SW 1271 (cell line): ENCODE results near the gene EIF4E1B.

ENCODE experiments used
- DNase-seq, 2 experiments: peaks; one replicate each; lab custom pipeline; 2025; lab: John Stamatoyannopoulos, UW

The EIF4E1B gene

DNA sequence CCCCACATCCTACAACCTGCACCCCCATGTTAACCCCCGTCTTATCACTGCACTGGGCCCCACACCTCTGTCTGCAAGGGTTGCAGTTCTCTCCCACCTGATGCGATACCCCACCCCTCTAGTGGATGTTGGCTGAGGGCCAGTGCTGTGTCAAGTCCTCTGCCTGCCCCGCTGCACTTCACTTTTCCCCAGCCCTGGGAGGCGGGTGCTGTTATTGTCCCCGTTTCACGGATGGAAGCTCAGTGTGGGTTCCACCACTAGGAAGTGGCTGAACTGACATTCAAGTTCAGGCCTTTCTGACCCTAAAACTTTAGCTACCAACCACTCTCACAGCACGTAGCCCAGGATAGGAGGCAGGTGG is 3.6 kb upstream of the EIF4E1B start:
- no peak for DNase-seq

DNA sequence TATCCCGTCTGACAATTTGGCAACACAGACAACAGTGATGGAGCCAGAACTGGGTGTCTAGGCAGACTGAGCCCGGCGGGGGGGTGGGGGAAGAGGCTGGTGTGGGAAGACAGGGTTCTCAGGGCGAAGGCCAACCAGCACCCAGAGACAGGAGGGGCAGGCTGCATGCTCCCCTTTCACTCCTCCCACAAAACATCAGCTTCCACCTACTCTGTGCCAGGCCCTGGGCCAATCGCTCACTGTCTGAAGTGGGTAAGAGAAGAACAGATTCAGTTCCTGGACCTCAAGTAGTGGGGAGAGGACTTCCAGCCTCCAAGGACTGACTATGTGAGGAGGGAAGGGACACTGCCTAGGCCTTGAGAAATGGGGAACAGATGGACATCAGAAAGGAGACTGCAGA is 2.9 kb upstream of the EIF4E1B start:
- no peak for DNase-seq

DNA sequence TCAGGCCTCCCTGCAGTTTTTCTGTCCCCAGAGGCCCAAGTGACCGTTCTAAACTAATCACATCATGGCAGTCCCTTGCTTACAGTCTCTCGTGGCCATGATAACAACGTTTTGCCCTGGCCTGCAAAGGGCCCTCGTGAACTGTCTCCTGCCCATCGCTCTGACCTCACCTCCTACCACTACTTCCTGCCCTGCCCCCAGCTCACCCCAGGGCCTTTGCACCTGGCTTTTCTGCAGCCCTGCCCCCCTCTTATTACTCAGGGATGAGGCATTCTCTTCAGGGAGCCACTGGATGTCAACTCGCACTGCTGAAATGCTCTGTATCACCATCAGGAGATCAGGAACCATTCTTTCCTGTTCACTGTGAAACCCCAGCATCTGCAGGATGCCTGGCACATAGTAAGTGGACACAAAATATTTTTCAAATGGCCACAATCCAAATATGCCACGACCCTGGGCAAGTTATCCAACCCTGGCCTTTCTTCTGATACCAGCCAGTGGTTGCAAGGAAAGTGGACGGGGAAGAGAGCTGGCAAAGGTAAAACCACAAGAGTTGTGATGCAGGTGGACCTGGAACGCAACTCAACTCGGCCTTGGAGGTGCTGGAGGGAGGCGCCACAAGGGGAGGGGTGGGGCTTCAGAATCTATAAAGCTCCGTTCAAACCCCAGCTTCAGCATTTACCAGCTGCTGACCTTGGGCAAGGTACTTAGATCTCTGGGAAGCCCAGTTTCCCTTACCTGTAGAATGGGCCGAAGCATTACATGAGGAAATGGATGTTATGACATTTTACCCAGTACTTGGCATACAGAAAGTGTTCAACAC is 1.9 kb upstream of the EIF4E1B start:
- DNase-seq = peak in 1 of 2 experiments; percentile 15

DNA sequence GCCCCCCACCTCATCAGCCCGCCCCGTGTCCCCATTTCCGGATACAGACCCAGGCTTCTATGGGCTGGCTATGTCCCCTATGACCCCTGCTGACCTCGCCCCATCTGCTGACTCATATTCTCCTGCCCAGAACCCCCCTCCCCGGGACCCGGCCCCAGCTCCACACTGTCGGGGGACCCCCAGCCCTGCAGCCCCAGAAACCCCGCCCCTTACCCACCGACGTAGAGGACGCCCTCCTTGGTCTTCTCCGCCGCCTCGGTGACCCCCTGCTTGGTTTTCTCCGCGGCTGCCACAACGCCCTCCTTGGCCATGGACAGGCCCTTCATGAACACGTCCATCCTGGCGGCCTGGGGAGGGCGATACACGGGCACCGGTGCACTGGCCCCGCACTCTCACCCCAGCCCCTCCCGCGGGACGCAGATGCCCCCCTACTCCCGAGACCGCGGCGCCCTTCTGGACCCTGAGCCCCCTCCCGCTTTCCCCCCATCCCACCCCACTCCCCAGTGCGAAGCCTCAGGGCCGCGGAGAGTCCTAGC is 1.1 kb upstream of the EIF4E1B start:
- no peak for DNase-seq

DNA sequence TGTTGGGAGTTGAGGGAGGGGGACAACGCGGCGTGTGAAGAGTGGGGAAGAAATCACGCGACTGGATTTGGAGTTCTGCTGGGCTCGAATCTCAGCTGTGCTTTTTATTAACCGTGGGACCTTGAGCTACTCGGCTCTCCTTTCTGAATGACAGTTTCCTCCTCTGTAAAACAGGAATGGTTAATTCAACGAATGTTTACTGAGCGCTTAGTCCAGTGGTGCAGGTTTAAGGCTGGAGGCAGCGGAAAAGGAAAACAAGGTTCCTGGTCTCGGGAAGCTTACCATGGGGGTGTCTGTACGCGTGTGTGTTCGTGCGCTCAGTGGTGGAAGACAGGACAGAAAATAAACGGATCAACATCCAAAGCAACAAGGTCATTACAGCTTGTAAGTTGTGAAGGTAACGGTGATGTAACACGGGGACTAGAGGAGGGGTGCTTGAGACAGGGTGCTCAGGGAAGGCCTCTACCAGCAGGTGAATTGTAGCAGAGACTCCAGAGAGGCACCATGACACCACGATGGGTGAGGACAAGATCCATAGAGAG is 277 bp downstream of the EIF4E1B start:
- DNase-seq = no peak

DNA sequence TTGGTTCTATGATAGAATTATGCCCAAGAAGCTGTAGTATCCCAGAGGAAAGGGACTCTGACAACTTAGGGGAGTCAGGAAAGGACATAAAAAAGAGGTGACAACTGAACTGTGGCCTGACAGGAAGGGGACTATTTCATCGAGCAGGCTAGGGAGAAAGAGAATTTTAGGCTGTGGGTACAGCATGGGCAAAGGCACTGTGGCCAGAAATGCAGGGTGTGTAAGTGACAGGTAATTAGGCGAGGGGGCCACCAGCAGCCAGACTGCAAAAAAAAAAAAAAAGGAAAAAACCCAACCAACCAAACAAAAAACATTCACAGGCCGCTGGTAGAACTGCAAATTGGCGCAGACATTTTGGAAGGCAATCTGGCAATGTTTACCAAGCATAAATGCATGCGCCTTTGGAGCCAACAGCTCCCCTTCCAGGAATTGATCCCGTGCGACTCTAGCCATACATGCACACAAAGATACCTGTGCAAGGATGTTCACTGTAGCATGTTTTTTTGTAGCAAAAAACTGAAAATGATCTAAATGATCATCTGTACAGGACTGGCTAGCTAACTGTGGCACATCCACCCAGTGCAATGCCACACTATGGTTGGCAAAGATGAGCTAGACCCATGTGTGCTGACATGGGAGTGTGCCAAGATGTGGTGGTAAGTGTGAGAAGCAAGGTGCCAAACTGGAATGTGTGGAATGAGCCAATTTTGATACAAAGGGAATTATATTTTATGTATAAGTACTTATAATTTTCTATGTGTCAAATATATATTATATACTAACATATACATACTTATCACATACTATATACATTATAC is 1.1 kb downstream of the EIF4E1B start:
- no peak for DNase-seq

DNA sequence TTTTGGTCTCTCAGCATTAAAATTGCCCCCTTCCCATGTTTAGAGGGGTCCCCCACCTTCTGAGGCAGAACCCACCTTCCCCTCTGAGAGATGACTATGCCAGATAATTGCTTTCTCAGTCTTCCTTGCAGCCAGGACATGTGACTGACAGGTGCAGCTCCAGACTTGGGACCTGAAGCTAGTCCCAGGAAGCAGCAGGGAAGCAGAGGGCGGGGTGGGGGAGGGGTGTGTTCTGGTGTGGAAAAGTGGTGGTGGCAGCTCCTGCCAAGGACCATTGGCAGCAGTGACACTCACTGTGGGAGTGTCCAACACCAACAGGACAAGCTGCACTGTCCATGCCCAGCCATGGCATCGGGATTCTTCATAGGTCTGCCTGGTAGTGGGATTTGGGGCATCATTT is 2.3 kb downstream of the EIF4E1B start:
- DNase-seq = no peak

DNA sequence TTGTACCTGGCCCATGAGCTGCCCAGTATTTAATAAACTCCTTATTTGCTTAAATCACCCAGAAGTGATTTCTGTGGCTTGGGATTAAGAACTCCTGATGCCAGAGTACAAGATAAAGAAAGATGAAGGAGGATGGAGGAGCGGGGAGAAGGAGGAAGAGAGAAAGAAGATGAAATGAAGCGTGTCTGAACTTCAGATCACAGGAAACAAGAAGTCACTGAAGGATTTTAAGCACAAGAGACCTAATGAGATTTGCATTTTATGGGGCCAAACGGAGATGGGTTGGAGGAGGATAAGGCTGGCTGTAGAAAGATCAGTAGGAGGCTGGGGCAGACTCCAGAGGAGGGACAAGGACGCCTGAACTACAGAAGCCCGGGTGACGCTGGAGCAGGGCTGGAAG is 3.1 kb downstream of the EIF4E1B start:
- DNase-seq = no peak

DNA sequence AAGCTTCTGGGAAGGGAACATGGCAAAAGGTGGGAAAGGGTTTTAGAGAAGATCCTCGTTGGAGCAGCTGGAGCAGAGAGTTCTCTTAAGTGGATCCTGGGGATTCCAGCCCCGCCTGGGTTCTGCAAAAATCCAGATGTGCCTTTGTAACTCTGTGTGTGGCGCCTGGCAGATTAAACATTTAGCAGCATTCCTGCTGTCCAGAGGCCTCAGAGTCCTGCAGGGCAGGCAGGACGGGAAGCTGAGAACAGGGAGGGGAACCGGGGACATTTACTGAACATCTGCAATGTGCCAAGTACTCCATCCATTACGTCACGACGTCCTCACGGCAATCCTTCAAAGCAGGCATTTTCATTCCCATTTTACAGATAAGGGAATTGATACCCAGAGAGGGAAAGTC is 6.0 kb downstream of the EIF4E1B start:
- no peak for DNase-seq

DNA sequence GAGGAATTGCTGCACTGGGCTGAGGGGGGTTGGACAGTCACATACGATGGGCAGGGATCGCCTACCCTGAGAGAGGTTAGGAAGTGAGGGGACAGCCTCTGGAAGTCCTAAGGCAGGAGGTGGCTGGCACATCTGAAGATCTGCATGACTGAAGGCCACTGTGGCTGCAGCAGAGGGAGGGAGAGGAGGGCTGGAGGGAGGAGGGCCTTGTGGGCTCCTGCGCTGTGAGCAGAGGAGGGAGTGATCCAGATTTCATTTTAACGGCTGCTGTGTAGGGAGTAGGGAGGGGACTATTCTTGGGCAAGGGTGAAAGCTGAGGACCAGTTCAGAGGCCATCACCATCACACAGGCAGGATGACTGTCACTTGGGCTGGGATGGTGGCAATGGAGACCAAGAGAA is 7.1 kb downstream of the EIF4E1B start:
- no peak for DNase-seq

DNA sequence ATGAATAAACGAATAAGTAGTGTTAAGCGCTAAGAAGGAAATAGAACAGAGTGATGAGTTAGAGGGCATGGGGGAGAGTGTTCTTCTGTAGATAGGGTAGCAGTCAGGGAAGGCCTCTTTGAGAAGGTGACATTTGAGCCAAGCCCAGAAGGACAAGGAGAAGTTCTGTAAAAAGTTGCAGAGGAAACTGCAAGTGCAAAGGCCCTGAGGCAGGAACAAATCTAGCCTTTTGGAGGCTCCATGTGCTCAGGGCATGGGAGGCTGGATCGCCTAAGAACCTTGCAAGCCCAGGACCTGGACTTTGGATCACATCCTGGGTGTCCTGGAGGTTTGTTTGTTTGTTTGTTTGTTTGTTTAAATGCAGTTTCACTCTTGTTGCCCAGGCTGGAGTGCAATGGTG is 8.0 kb downstream of the EIF4E1B start:
- no peak for DNase-seq

DNA sequence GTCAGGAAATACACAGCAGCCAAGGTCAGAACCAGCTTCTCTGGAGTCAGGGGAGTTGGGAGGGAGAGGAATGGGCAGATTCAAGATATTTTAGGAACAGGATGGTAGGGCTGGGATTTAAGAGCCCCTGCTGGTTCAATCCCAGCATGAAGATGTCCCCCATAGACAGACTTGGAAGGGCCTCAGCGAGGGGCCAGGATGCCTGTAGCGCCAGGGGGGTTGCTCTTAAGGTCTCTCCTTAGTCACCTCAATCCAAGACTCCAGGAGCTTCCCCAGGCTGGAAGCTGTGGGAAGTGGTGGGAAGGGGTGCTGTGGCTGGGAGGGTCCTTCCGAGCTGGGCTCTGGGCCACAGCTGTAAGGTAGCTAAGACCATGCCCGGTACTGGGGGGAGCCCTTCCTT is 8.7 kb downstream of the EIF4E1B start:
- no peak for DNase-seq

DNA sequence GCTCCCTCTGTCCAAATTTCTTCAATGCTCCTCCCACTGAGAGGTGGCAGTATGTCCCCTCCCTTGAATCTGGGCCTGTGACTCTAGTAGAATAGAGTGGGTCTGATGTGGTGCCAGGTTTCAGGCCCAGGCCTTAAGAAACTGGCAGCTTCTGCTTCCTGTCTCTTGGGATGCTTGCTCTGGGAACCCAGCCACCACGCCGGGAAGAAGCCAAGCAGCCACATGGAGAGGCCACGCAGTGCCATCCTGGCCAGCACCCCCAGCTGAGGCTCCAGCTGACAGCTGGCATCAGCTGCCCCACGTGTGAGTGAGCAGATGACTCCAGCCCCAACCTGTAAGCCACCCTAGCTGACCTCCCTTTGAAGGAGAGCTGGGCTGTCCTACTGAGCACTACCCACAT is 9.5 kb downstream of the EIF4E1B start:
- DNase-seq = no peak

DNA sequence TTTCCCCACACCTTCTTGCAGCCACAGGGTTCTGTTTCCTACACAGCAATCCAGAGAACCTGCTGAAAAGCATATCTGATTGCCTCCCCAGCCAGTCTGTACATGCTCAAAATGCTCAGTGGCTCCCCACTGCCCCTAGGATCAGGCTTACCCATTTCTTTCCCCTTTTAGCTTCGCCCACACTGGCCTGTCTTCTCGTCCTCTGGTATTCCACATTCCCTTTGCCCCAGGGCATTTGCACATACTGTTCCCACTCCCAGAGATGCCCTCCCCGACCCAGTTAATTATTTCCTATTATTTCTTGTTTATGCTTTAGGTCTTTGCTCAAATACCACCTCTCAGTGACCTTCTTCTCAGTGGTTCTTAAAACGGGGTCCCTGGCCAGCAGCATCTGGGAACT is 10.1 kb downstream of the EIF4E1B start:
- DNase-seq = no peak

DNA sequence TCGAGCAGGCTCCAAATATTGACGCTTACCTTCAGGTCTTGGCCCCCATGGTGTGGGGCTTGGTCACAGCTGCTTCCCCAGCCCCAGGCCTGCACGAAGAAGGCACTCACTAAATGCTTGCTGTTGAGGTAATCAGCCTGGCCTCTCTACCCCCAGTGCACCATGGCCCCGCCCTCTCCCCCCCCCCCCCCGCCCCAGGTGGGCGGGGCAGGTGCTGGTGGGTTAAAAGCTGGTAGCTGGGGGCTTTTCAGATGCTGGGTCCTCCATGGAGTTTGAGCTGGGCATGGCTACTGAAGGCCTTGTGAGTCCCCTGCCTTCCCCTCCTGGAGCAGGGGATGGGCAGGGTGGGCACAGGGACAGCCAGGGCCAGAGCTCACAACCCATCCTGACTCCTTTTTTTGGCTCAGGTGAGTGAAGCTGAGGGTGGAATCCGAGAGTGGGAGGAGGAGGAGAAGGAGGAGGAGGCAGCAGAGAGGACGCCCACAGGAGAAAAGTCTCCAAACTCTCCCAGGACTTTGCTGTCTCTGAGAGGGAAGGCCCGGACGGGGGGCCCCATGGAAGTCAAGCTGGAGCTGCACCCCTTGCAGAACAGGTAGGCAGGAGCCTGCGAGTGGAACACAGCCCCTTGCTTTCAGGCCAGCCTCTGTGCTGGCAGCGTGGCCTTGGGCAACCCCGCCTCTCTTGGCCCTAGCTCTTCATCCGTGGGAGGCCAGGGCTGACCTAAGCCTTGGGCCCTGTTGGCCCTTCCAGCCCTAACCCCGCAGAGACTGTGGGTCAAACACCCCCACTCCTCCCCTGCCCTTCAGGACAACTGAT is 12.4 kb downstream of the EIF4E1B start:
- no peak for DNase-seq

DNA sequence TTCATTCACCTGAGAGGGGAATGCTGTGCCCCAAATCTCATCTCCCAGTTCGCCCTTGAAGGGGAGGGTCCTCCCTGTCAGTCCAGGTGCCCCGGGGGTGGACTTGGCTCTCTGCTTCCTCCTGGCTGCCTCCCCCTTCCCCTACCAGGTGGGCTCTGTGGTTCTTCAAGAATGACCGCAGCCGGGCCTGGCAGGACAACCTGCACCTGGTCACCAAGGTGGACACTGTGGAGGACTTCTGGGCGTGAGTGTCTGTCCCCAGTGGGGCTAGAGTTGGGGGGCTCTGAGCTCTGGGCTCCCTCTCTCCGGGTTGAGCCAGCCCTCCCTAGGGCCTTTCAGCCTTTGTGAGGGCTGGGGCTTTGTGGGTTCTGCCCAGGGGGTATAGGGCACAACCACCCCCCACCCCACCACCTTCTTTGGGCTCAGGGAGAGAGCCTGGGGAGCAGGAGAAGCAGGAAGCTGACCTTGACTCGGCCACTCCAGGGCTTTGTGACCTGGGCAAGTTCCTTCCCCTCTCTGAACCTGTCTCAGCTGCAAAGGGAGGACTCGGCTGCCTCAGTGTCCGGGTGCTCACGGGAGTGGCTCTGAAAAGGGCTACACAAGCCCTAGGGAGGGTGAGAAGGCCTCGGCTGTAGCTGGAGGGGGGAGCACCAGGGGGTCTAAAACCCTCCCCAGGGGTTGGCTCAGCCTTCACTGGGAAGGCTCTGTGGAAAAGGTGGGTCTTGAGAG is 13.2 kb downstream of the EIF4E1B start:
- no peak for DNase-seq

DNA sequence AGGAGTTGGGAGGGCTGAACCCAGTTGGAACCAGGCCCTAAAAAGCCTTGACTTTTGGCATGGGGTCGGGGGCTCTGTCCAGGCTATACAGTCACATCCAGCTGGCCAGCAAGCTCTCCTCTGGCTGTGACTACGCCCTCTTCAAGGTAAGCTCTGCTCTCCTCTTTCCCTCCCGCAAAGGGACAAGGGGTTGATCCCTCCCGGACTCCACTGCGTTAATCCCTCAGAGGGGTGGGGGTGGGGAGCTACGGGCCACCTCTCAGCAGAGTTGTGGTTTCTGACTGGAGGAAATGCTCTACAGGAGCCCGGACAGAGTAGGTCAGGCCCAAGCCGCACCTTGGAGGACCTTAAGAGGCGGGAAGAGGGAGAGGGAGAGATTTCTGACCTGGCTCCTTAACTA is 13.8 kb downstream of the EIF4E1B start:
- DNase-seq = no peak

DNA sequence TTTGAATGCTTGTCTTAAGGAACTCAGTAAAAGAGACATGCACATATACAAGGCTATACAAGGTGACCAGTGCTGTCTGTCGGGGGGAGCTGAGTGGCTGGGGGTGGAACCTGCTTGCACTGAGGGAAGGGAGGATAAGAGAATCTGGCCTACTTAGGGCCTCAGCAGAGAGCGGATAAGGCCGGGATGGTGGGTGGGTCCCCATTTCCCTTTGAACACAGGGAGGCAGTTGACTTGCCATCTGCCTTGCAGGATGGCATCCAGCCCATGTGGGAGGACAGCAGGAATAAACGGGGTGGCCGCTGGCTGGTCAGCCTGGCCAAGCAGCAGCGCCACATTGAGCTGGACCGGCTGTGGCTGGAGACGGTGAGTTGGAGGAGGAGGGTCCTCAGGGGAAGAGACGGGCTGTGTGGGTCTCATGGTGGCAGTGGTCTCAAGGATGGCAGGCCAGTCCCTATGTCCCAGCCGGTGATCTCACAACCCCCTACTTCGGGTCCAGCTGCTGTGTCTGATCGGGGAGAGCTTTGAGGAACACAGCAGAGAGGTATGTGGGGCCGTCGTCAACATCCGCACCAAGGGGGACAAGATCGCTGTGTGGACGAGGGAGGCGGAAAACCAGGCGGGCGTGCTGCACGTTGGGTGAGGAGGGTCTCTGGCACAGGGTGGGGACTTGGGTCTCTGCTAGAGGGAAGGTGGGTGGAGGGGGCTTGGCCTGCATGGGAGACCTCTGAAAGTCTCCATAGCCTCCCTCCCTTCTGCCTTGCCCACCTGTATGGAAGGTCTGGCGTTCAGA is 14.6 kb downstream of the EIF4E1B start:
- DNase-seq = no peak

DNA sequence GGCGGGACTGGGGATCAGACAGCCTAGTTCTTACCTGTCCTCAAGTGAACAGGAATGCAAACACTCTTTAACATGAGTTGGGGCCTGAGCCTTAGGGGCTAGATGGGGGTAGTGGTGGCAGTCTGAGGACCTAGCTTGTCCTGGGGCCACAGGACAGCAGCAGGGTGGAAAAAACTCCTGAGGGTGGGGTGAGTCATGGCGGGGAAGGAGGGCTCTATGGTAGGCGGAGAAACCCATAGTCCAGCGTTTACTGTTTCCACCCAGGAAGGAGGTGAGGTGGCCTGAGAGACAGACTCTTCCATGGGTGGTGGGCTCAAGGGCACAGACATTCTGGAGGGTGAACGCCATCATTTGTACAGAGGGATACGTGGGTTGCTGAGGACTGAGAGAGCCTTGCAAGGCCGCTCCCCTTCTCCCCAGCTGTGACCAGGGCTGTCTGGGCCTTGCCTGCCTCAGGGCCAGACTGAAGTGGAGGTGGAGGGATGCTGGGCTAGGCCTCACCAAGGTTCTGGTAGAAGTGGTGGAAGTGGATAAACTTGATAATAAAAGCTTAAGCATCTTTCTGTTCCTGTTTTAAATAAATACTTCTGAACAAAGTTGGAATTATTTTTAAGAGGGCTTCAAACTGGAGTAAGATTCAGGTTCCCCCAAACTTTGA is 15.7 kb downstream of the EIF4E1B start:
- no peak for DNase-seq

DNA sequence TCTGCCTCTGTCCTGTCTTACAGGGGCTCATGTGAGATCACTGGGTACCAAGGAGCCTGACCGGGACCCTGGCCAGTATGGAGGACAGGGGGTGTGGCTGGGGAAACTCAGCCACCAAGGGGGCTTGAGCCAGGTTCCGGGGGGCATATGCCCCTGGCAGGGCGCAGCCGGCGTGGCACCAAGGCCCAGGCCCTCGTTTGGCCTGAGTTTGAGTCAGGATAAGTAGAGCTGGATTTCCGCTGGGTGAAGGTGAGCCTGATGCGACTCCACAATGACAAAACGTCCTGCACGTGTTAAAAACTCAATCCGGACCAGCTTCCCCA is 16.2 kb downstream of the EIF4E1B start:
- DNase-seq = no peak
